Measurements from ENCODE around the gene MRPL22.

The MRPL22 gene

DNA sequence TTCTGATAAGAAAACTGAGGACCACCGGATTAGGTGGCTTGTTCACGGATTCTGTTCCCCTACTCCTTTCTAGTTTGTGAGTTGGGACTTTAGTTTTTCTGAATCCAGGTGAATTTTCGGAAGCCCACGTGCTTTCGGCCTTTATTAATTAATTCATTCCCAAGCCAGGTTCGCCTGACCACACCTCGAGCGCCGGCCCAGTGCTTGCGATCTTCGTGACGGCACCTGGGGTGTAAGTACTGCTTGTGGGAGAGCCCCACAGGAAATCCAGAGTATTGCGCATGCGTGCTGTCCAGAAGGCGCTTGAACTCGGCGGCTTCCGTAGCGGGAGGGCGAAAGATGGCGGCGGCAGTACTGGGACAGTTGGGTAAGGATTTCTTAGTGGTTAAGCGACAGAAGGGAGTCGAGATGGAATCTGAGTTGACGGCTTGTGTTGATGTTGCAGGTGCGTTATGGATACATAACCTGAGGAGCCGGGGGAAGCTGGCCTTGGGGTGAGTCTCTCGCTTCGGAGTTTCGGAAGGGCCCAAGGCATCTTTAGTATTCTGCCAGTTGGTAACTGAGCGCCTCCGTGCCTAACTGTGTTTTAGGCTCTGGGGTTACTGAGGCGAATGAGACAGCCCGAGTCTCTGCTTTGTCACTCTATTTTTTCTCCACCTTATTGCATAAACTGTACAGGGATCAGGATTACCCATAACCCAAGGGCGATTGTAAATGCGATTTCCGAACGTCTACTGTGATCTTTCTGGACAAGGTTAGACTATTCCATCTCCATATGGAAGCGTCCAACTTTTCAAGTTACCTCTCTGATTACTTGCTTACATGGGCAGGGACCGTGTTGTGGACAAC is at the start of gene MRPL22:
MRPL22 (plus strand) TSS at position 302 of the 849 bp plus-strand sequence; CDS start at position 340, 38 bp downstream.
- DNase-seq (ENCODE audit: low read depth) = peak; percentile 92
- H3K4me3 ChIP-seq (ENCODE audit: control insufficient read depth, low read depth, low read length) = peak within 1 kb of the TSS; percentile 99
- TF ChIP-seq, protein P1, sequence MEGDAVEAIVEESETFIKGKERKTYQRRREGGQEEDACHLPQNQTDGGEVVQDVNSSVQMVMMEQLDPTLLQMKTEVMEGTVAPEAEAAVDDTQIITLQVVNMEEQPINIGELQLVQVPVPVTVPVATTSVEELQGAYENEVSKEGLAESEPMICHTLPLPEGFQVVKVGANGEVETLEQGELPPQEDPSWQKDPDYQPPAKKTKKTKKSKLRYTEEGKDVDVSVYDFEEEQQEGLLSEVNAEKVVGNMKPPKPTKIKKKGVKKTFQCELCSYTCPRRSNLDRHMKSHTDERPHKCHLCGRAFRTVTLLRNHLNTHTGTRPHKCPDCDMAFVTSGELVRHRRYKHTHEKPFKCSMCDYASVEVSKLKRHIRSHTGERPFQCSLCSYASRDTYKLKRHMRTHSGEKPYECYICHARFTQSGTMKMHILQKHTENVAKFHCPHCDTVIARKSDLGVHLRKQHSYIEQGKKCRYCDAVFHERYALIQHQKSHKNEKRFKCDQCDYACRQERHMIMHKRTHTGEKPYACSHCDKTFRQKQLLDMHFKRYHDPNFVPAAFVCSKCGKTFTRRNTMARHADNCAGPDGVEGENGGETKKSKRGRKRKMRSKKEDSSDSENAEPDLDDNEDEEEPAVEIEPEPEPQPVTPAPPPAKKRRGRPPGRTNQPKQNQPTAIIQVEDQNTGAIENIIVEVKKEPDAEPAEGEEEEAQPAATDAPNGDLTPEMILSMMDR (conservative IDR thresholded peaks at IDR 0.05; ENCODE audit: control insufficient read depth, insufficient read depth, low read depth, low read length) = no peak

DNA sequence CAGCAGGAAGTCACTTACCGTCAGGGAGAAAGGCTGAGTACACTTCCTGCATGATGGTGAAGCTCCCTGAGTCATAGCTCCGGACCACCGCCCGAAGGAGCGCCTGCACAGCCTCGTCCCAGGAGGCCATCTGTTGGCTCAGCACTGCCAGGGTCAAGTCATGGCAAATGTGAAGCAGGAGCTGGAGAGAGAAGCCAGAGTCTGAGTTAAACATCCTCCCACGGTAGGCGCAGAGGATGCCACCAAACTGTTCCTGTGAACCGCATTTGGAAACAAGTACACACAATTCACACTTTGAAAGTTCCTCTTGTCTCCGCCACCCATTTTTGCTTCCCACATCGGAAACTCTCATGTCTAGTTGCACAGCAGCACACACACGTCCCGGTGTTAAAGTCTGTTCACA is 48.5 kb upstream of the MRPL22 start:
- TF ChIP-seq, protein P1 (conservative IDR thresholded peaks at IDR 0.05; ENCODE audit: control insufficient read depth, insufficient read depth, low read depth, low read length) = no peak
- H3K4me3 ChIP-seq (ENCODE audit: control insufficient read depth, low read depth, low read length) = no peak overlapping the region
- peak; percentile 29 for DNase-seq (ENCODE audit: low read depth)

DNA sequence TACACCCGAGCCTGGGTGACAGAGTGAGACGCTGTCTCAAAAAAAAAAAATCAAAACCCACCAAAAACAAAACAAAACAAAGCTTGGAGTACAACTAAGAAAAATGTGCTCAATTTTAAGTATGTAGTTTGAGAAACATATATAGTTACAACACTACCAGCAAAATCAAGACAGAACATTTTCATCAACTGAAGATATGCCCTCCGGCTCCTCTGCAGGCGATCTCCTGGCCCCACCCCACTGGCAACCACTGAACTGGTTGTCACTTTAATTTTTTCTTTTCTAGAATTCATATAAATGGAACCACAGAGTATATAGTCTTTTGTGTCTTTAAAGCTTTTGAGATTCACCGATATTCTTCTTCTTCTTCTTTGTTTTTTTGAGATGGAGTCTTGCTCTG is 47.5 kb upstream of the MRPL22 start:
- no peak for DNase-seq (ENCODE audit: low read depth)
- H3K4me3 ChIP-seq (ENCODE audit: control insufficient read depth, low read depth, low read length) = no peak overlapping the region
- TF ChIP-seq, protein P1 (conservative IDR thresholded peaks at IDR 0.05; ENCODE audit: control insufficient read depth, insufficient read depth, low read depth, low read length) = no peak

DNA sequence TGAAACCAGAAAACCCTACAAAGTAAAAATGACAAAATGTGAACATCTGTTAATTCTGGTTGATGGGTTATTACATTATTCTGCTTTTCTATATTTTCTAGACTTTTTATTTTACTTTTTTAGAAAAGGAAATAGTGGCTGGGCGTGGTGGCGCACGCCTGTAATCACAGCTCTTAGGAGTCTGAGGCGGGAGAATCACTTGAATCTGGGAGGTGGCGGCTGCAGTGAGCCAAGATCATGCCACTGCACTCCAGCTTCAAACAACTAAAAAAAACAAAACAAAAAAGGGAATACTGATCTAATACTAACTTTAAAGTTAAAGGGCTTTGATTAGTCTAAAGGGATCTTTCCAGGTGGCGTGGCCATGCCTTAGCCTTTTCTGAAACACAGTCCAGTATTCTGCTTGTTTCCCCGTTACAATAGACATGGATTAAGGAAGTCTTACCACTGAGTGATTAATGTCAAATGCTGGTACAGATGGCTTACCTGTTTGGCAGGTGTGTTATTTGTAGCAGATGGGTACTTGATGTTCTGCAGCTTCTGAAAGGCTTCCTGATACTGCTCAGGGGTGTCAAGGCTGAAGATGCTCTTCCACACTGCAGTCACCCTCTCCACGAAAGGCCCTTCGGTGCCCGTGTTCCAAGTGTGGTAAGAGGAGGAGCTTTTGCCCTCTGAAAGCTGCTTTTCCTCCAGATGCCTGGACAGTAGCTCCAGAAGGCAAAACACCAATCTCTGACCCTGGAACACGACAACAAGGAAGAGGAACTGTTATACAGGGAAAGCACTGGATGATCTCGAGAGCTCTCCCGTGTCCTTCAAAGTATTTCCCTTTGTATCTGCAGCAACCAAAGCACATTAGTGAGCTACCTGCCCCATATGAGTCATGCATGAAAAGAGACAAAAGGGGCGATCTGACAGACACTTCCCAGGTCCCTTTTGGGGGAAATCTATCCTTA is 45.0 kb upstream of the MRPL22 start:
- TF ChIP-seq, protein P1 (conservative IDR thresholded peaks at IDR 0.05; ENCODE audit: control insufficient read depth, insufficient read depth, low read depth, low read length) = no peak
- no peak for DNase-seq (ENCODE audit: low read depth)
- no peak overlapping the region for H3K4me3 ChIP-seq (ENCODE audit: control insufficient read depth, low read depth, low read length)

DNA sequence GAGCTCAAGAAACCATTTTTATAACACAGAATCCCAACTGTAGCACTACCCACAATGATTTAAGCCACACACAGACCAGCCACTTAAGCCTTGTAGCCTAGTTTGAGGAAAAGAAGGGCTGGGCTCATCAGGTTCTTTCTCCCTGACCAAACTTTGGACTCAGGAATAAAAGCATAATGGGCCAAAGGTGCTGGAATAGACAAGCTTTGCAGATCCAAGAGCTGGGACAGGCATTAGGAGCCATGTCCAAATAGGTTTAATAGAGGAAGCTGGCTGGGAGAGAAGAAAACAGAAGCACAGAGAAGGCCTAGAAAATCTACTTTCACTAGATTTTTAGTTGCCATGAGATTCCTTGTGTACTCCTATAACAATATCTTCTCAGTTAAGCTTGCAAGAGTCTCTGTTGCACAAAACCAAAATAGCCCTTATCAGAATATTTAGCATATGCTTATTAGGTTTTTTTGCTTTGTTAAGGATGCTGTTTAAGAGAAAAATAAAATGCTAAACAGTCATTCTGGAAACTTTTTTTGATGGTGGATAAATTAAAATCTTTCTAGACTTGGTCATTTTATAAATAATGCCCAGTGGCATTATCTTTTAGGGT is 44.2 kb upstream of the MRPL22 start:
- TF ChIP-seq, protein P1 (conservative IDR thresholded peaks at IDR 0.05; ENCODE audit: control insufficient read depth, insufficient read depth, low read depth, low read length) = no peak
- no peak for DNase-seq (ENCODE audit: low read depth)
- no peak overlapping the region for H3K4me3 ChIP-seq (ENCODE audit: control insufficient read depth, low read depth, low read length)

DNA sequence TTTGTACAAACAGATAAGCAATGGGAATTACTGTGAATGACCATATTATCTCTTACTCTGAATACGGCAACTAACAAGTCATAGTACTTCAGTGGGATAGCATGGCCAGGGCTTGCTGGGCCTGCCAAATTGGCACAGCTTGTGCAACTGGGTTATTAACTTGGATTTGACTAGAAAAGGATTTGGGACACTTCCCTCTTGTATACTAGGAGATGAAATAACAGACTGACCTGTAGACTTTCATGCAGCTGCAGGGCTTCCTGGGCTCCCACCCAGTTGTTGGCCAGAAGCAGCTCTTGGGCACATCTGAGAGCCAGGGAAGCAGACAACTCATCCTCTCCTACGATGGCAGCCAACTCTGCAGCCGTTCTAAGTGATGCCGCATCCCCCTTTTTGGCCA is 42.7 kb upstream of the MRPL22 start:
- TF ChIP-seq, protein P1 (conservative IDR thresholded peaks at IDR 0.05; ENCODE audit: control insufficient read depth, insufficient read depth, low read depth, low read length) = no peak
- peak; percentile 17 for DNase-seq (ENCODE audit: low read depth)
- no peak overlapping the region for H3K4me3 ChIP-seq (ENCODE audit: control insufficient read depth, low read depth, low read length)
